ENCODE measurements around the gene C11orf65.

C11orf65 gene

GRCh38 chr11:108467091-108467823, at the start of gene C11orf65:
Gene C11orf65 (minus strand): TSS chr11:108467529. CDS start chr11:108461559, 5,970 bp downstream.
- peak; percentile 97 to 98 for DNase-seq

GRCh38 chr11:108516125-108516524, 48.8 kb upstream of the C11orf65 start:
- DNase-seq, result no peak

GRCh38 chr11:108512708-108513107, 45.4 kb upstream of the C11orf65 start:
- no peak for DNase-seq

- DNase-seq, result no peak
Measured at GRCh38 chr11:108511851-108512474, 44.6 kb upstream of the C11orf65 start.

- no peak for DNase-seq
Measured at GRCh38 chr11:108508653-108509593, 41.6 kb upstream of the C11orf65 start.

GRCh38 chr11:108501396-108501795, 34.1 kb upstream of the C11orf65 start:
- DNase-seq, result no peak

GRCh38 chr11:108500721-108501120, 33.4 kb upstream of the C11orf65 start:
- DNase-seq, result no peak

GRCh38 chr11:108500169-108500568, 32.8 kb upstream of the C11orf65 start:
- DNase-seq, result no peak

GRCh38 chr11:108498816-108499408, 31.6 kb upstream of the C11orf65 start:
- no peak for DNase-seq

- peak; percentile 56 to 57 for DNase-seq
Measured at GRCh38 chr11:108498046-108498815, 30.9 kb upstream of the C11orf65 start, which contains the start of gene POGLUT3. Gene POGLUT3 (minus strand): TSS chr11:108498384. CDS start chr11:108498366, 18 bp downstream.

- DNase-seq, result peak; percentile 96 to 97
Measured at GRCh38 chr11:108497317-108498045, 30.2 kb upstream of the C11orf65 start.

GRCh38 chr11:108496643-108497256, 29.4 kb upstream of the C11orf65 start:
- peak in 1 of 2 experiments; percentile 9 for DNase-seq

- no peak for DNase-seq
Measured at GRCh38 chr11:108495326-108495725, 28.0 kb upstream of the C11orf65 start.

- no peak for DNase-seq
Measured at GRCh38 chr11:108494182-108494581, 26.9 kb upstream of the C11orf65 start.

- DNase-seq, result no peak
Measured at GRCh38 chr11:108491936-108492335, 24.6 kb upstream of the C11orf65 start.

GRCh38 chr11:108486828-108487227, 19.5 kb upstream of the C11orf65 start:
- no peak for DNase-seq

GRCh38 chr11:108486331-108486730, 19.0 kb upstream of the C11orf65 start:
- no peak for DNase-seq

GRCh38 chr11:108483163-108483562, 15.8 kb upstream of the C11orf65 start:
- DNase-seq, result no peak

GRCh38 chr11:108474664-108475463, 7.5 kb upstream of the C11orf65 start:
- no peak for DNase-seq

- no peak for DNase-seq
Measured at GRCh38 chr11:108472681-108473080, 5.4 kb upstream of the C11orf65 start.

Data from Kasumi-1 (cell line).